NOMO-1 treated with dmso at 0.1 percent for 144 hours (cell line): Measurements from ENCODE around the gene DOK7.

Experiments used
- DNase-seq: peaks from one replicate; lab custom pipeline; 2025; ENCODE audit not compliant: unreplicated experiment; lab: John Stamatoyannopoulos, UW

Gene DOK7

DNA sequence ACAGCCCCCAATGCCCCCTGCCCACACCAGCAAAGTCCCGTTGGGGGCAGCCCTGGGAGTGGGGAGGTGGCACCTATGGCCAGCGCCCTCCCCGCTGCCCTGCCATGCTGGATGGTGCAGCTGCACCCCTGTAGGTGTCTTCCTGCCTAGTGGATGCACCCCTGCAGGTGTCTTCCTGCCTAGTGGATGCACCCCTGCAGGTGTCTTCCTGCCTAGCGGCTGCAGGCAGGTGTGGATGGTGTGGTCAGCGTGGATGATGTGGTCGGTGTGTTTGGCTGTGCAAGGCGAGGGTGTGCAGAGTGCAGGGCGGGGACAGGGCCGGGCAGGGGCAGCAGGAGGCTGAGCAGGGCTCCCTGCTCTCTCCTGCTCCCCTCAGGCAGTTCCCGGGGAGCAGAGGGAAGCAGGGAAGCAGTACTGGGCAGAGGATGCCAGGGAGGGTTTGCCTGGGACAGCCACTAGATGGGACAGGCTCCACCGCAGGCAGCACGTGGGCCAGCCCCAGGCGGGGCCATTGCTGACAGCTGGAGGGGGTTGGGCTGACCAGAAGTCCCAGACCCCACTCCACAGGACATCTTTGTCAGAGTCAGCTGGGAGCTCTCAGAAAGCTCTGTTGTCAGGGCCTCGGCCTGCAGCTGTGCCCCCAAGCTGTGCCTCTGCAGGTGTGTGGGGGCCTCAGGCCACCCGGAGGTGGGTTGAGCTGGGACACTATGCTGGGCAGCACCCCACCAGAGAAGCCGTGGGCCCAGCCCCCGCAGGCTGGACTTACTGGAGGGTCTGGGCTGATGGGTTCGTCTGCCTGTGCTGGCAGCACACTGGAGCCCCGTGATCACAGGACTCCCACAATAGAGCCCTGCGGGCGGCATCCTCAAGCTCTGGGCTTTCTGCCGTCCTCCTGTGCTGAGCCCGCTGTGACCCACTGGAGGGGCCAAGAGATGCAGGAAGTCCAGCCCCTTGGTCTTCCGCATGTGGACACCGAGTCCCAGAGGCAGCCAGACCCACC, 23.7 kb downstream of the DOK7 start:
- DNase-seq, result no peak

DNA sequence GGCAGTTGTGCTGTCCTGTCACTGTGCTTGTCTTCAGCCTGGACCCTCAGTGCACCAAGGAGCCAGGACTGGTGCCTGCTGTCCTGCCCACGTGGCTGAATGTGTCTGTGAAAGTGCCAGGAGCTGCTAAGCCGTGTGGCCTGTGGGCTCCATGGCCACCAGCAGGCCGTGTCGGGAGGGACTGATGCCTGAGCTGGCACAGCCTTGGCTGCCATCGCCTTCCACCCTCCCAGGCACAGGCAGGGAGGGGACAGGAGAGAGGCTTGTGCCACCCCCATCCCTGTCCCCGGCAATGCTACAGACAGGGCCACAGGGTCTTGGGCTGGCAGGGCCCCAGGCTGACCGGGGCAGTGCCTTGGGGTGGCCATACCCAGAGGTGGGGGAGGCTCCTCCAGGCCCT, 24.8 kb downstream of the DOK7 start:
- DNase-seq, result no peak

DNA sequence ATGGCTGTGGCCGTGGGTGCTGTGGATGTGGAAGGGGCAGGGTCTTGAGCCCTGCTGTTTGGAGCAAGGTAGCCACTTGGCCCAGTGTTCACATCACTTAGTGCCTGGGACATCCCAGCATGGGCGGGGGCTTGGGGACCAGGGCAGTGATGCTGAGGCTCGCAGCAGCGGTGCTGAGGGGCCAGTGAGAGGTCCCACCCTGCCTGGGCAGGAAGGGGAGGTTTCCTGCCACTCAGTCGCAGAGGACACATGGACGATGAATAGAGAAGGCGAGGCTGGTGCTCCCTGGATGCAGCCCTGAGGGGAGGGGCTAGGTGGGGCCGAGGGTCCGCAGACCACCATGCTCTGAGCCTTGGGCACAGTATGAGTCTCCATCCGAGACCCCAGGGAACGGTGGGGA, 25.7 kb downstream of the DOK7 start:
- no peak for DNase-seq

DNA sequence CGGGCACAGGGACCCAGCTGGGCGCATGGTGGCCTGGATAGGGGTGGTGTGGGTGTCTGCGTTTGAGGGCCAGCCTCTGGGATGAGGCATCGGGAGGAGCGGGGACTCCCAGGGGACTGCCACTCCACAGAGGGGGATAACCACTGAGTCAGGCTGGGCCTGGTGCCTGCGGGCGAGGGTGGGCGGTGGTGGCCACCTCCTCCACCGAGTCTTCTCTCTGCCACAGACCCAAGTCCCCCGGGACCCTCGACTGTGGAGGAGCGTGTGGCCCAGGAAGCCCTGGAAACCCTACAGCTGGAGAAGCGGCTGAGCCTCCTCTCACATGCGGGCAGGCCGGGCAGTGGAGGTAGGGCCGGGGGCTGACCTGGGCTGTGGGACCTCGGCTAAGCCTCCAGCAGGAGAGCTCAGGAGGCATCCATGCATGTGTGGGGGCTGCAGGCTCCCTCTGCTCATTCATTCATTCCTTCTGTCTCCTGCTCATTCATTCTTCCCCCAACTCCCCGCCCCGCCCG, 26.4 kb downstream of the DOK7 start:
- no peak for DNase-seq

DNA sequence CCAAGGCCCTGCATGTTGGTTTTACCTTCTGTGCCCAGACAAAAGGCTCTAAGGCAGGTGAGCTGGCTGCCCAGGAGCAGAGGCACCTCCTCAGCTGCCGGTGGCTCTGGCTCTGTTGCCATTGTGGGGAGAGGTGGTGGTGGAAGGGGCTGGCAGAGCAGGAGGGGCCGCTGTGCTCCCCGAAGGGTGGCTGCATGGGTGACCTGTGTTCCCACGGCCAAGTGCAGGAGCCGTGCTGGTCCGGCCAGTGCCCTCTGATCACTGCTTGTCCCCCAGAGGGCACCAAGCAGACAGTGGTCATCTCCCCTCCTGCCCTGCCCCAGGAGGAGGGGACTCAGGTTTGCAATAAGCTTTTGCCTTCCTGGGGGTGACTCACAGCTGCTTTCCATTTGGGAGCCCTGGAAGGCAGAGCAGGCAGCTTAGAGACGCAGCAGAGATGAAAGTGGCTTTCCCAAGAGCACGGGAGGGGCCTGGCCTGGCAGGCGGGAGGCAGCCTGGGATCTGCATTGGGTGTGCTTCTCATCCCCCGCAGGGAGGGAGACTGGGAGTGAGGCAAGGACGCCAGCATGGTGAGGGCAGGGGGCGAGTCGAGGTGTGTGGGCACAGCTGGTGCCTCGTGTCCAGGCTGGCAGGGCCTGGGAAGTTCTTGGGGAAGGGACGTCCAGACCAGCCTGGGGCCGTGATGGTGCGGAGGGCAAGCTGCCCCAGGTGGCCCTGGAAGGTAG, 28.7 kb downstream of the DOK7 start:
- no peak for DNase-seq

DNA sequence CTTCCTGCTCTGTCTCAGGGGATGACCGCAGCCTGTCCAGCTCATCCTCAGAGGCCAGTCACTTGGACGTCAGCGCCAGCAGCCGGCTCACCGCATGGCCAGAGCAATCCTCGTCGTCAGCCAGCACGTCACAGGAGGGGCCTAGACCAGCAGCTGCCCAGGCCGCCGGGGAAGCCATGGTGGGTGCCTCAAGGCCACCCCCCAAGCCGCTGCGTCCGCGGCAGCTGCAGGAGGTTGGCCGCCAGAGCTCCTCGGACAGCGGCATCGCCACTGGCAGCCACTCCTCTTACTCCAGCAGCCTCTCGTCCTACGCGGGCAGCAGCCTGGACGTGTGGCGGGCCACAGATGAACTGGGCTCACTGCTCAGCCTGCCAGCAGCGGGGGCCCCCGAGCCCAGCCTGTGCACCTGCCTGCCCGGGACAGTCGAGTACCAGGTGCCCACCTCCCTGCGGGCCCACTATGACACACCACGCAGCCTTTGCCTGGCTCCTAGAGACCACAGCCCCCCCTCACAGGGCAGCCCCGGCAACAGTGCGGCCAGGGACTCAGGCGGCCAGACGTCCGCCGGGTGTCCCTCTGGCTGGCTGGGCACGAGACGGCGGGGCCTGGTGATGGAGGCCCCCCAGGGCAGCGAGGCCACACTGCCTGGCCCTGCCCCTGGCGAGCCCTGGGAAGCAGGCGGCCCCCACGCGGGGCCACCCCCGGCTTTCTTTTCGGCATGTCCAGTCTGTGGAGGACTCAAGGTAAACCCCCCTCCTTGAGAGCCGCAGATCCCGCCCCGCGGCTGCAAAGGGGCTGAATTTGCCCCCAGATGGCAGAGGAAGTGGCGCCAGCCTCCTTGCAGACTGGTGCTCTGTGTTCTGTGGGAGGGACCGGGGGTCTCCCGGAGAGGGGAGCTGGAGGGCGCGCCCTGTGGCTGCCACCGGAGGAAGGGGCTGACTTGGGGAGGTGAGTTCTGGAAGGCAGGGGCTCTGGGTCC, 29.9 kb downstream of the DOK7 start:
- DNase-seq, result no peak

DNA sequence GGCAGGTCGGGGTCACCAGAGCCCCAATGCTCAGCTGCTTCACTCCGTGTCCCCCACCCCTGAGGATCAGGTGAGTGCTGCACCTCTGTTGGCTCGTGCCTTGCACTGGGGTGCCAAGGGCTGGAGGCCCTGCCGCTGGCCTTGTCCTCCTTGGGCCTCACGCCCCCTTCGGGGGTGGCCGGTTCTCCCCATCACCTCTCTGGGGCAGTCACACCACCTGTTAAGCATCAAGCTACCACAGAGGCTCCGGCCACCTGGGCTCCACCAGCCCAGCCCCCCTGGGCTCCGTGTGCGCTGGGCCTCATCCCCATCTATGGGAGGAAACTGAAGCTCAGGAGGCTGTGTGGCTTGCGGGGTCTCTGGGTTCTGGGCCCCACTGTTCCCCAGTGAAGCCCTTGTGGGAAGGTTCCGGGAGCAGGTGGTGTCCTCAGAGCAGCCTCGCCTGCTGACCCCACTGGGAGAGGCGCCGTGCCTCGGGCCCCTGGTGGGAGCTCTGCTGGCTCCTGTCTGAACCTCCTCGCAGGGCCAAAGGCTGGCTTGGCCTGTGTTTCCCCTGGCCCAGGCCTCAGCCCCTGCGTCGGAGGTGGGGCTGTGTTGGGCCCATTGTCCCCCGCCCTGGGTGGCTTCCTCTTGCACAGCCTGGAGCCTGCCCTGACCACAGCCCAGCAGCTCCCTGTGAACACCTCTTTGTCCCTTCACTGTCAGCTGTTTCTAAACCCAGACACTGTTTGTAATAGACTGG, 30.8 kb downstream of the DOK7 start:
- DNase-seq, result no peak

DNA sequence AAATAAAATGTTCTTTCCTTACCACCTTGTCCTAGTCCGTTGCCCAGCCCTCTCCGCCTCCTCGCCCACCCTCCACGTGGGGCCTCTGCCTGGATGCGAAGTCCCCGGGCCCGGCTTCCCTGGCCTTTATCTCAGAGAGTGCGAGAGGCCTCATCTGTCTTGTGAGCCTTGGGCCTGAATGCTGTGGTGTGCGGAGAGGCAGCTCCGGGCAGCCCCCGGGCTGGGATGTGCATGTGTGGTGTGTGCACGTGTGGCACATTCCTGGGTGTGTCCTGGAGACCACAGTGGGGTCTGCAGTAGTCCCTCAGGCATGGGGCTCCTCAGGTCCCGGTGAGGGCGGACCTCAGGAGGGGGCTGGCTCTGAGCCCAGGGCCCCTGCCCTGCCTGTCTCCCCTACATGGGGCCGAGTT, 31.4 kb downstream of the DOK7 start:
- no peak for DNase-seq

DNA sequence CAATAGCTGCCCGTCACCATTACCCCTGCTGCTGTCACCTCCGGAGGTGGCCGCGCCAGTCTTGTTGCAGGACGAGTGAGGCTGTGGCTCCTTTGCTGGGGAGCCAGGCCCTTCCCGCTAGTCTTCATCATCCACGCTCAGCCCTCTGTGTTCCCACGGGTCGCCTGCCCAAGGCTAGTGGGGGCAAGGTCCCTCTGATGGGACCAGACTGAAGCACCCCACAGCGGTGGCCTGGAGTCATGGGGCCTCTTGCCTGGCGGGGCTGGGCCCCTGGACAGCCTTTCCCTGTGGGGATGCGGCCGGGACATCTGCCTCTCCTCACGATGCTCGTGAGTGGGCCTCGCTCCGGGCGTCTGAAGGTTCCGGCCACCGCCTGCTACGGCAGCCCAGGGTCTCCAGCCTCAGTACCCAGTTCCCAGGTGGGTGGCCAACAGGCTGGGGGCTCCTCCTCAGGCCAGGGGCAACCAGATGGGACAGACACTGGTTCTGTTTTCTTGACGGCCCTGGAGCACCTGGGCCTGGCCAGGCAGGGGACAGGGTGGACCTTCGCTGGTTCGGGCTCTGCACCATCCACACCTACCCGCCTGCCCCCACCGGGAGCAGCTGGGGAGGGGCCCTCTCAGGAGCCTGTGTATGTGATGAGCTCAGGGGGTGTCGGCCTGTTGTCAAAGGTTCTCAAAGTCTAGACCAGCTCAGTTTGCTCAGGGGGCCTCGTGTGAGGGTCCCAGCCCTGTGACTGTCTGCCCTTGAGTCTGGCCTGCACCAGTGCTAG, 32.3 kb downstream of the DOK7 start:
- no peak for DNase-seq

DNA sequence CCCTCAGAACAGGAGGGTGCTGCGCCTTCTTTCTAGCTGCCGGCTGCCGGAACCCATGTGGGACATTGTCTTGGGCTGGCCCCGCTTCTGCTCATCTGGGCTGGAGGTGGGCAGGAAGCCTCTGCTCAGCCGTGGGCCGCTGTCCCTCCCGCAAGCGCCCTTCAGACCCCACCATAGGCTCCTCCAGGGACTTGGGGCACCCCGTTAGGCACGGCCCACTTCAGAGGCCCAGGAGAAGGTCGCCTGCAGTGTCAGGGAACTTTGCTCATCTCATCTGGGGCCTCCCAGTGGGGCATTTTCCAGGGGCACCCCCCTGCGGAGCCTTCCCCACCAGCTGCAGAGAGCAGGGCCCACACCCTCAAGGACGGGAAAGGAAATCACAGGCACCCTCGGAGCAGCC, 32.9 kb downstream of the DOK7 start:
- DNase-seq, result no peak

DNA sequence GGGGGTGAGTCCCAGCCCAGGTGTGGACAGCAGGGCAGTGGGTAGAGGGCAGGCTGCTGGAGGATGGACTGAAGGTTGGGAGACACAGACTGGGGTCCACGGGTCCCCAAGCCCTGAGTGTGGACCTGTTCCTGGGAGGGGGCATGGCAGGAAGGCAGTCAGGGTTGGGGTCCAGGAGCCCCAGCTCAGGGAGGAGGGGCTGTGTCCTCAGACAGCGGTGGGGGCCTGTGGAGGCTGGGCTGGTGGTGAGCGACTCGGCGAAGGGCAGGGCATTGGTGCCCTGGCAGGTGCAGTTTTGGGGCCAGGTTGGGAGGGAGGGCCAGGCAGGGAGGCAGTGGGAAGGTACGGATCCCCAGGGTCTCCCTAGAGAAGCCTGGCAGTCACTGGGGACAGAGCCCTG, 34.0 kb downstream of the DOK7 start:
- DNase-seq, result no peak

DNA sequence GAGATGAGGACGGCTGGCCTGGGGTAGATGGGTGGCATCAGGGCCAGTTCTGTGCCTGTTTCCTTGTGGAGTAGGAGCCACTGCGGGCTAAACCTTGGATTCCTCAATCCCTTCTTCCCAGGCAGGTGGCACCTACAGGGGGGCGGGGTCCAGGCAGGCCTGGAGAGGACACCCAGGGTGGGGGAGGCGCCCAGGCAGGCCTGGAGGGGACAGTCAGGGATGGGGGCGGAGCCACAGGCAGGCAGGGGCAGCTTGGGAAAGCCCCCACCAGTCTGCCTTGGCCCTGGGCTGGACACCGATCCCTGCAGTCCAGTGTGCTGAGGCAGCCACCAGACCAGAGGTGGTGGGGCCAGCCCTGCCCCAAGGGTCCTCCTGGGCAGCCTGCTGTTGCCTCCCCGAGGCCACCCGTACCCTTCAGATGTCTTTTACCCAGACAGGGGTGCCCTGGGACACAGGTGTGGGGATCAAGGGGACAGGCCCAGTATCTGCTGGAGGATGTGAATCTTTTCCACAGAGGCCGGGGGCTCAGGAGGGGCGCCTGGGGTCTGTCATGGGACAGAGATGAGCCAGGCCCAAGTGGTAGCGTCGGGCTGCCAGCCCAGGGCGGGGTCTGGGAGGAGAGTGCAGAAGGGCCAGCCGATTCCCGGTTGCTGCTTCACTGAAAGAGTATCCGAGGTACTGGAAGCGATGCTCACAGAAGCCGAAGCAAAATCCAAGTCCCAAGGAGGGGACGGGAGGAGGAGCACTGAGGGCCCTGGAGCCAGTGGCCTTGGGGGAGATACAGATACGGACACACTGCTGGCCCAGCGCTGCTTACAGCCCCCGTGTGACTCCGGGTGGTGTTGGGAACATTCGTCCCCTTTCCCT, 34.6 kb downstream of the DOK7 start:
- no peak for DNase-seq

DNA sequence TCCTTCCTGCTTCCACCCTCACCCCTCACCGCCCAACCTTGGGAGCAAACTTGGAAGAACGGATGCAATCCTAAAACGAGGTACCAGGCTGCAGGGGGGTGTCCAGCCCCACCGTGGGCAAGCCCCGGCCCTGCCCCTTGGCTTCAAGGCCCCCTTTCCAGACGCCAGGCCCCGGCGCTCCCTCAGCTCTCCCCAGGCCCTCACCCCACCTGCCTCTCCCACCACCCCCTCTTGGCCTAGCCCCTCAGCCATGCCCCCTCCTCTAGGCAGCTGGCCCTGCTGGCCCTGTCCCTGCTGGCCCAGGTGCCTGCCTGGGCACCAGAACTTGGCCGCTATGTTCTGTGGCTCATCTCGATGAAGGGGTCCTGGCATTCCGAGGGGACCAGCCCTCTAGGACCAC, 35.3 kb downstream of the DOK7 start:
- DNase-seq, result no peak

DNA sequence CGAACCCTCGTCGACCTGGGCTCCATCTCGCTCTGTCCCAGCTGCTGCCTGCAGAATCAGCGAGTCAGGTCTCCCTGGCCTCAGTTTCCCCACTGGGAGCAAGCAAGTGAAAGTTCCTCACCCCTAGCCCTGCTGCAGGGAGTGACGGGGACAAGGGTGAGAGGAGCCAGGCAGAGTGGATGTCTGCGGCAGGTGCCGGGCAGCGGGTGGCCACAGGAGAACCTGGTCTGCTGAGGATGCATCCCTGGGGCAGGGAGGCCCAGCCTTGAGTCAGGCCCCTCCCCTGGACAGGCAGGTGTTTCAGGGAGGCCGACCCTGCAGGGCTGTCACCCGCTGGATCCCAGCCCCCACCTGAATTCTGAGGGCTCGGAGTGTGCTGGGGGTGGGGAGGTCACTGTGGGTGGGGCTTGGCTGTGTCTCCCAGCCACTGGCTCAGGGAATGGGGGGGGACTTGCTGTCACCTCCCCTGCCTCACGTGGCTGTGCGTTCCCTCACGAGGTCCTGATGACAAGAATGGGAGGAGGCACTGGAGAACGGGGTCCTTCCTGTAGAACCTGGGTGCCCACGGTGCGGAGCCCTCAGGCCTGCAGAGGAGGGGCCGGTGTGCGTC, 35.9 kb downstream of the DOK7 start:
- no peak for DNase-seq

DNA sequence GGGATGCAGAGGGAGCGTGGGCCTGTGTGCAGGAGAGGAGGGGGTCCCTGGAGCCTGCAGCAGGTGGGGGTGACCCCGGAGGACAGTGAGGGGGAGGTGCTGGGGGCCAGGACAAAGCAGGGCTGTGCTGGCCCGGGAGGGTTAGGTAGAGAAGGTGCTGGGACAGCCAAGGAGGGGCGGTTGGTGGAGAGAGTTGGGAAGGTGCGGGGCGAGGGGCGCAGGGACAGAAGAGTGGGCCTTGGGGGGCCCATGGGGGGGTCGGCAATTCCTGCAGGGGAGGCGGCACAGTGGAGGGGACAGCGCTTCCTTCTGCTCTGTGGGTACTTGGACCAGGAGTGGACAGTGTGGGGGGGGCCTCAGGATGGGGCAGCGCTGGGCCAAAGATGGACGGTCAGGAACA, 36.6 kb downstream of the DOK7 start:
- no peak for DNase-seq

DNA sequence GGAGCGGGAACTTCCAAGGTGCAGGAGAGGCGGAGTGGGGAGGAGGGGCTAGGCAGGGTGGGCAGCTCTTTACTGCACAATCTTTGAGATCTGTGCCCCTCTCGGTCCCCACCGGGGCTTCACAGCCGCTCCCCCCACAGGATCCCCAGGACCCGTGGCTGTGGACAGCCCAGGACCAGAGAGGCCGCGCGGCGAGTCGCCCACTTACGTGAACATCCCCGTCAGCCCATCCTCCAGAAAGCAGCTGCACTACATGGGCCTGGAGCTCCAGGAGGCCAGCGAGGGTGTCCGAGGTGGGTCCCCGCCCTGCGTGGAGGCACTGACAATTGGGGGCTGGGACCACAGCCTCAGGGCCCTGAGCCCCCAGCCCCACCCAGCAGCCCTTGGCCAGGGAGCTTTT, 37.0 kb downstream of the DOK7 start:
- DNase-seq, result no peak

DNA sequence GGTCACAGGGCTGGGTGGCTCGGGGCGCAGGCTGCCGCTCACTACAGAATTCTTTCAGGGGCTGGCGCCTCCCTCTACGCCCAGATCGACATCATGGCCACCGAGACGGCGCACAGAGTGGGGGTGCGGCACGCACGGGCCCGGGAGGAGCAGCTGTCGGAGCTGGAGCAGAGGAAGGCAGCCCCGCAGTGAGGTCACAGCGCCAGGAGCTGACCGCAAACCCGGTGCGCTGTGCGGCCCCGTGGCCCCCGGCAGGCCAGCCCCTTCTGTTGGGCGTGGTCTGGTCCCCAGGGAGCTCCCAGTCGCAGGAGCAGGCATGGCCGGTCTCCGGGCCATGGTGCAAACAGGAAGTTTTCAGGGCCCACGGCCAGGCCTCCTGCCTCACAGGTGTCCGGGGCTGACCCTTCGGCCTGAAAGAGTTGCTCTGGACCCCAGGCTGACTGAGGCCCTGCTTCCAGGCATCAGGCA, 37.6 kb downstream of the DOK7 start:
- no peak for DNase-seq
